ENCODE measurements around the gene HACL1. TPM values are rescaled to one million over a fixed set of nuclear protein-coding genes. Genes with fewer than 3 reads are reported as not detected.

Gene HACL1
- total and polyA plus RNA-seq, 8 donors: 6.5 to 18.8 (median 12.1) TPM

GRCh38 chr3:15634671-15635070 lies 33.3 kb upstream of the HACL1 start:
- 76 to 84% methylated on average over 2 of the region's 2 CpGs for whole genome bisulfite sequencing, 2 donors
- Histone ChIP-seq H3K27ac (peak overlapping the region in 2 of 4 donors; percentile 6 to 9), H3K27me3 (no peaks in the 10 kb centered on the region), H3K4me3 (no peak overlapping the region), H3K36me3 (no peaks in the 10 kb centered on the region), H3K4me1 (peaks cover 0 to 26% (median 17%) of the 10 kb centered on the region in 3 donors), H3K9me3 (no peaks in the 10 kb centered on the region)
- DNase-seq (no peak), FAIRE-seq (no peak), ATAC-seq (no peak)
- TF ChIP-seq CTCF (IDR thresholded peaks at IDR 0.05): no peak
- intact Hi-C loops (cut with DNase I): no loop called here

- intact Hi-C loops (cut with DNase I): no loop called here
- no peaks in the 10 kb centered on the region for H3K9me3 ChIP-seq
- peaks cover 0 to 26% (median 17%) of the 10 kb centered on the region in 3 donors for H3K4me1 ChIP-seq
- H3K27me3 ChIP-seq: no peaks in the 10 kb centered on the region
- peak overlapping the region in 1 of 4 donors; percentile 38 for H3K27ac ChIP-seq
- no peak for FAIRE-seq
- 13 to 23% methylated on average over 4 of the region's 4 CpGs for WGBS, 2 donors
- no peak overlapping the region for H3K4me3 ChIP-seq
- TF ChIP-seq CTCF (IDR thresholded peaks at IDR 0.05): no peak
- peak in 2 of 4 donors; percentile 21 to 26 for ATAC-seq
- DNase-seq: no peak
- no peaks in the 10 kb centered on the region for H3K36me3 ChIP-seq
Measured at GRCh38 chr3:15633766-15634598, 32.6 kb upstream of the HACL1 start.

- no peaks in the 10 kb centered on the region for H3K9me3 ChIP-seq
- intact Hi-C loops (cut with DNase I): no loop called here
- no peak overlapping the region for H3K4me3 ChIP-seq
- no peak for TF ChIP-seq CTCF (IDR thresholded peaks at IDR 0.05)
- peaks cover 0 to 26% (median 17%) of the 10 kb centered on the region in 3 donors for H3K4me1 ChIP-seq
- DNase-seq: no peak
- no peak for ATAC-seq
- H3K36me3 ChIP-seq: no peaks in the 10 kb centered on the region
- no peaks in the 10 kb centered on the region for H3K27me3 ChIP-seq
- 65 to 69% methylated on average over 5 of the region's 5 CpGs for WGBS, 2 donors
- FAIRE-seq: no peak
- no peak overlapping the region for H3K27ac ChIP-seq
Measured at GRCh38 chr3:15633159-15633558, 31.8 kb upstream of the HACL1 start.

GRCh38 chr3:15632212-15632580 lies 30.8 kb upstream of the HACL1 start:
- Histone ChIP-seq H3K4me1 (peaks cover 0 to 26% (median 17%) of the 10 kb centered on the region in 3 donors), H3K4me3 (no peak overlapping the region), H3K9me3 (no peaks in the 10 kb centered on the region), H3K27ac (no peak overlapping the region), H3K36me3 (no peaks in the 10 kb centered on the region), H3K27me3 (no peaks in the 10 kb centered on the region)
- intact Hi-C loops (cut with DNase I): no loop called here
- ATAC-seq (no peak), FAIRE-seq (no peak), DNase-seq (no peak)
- no peak for TF ChIP-seq CTCF (IDR thresholded peaks at IDR 0.05)
- WGBS, 2 donors: 90 to 91% methylated on average over 4 of the region's 4 CpGs
